Measurements from ENCODE around the gene GPR37L1. TPM values are rescaled to one million over a fixed set of nuclear protein-coding genes. Genes with fewer than 3 reads are reported as not detected.

GPR37L1 gene, protein sequence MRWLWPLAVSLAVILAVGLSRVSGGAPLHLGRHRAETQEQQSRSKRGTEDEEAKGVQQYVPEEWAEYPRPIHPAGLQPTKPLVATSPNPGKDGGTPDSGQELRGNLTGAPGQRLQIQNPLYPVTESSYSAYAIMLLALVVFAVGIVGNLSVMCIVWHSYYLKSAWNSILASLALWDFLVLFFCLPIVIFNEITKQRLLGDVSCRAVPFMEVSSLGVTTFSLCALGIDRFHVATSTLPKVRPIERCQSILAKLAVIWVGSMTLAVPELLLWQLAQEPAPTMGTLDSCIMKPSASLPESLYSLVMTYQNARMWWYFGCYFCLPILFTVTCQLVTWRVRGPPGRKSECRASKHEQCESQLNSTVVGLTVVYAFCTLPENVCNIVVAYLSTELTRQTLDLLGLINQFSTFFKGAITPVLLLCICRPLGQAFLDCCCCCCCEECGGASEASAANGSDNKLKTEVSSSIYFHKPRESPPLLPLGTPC
- total RNA-seq = not detected

DNA sequence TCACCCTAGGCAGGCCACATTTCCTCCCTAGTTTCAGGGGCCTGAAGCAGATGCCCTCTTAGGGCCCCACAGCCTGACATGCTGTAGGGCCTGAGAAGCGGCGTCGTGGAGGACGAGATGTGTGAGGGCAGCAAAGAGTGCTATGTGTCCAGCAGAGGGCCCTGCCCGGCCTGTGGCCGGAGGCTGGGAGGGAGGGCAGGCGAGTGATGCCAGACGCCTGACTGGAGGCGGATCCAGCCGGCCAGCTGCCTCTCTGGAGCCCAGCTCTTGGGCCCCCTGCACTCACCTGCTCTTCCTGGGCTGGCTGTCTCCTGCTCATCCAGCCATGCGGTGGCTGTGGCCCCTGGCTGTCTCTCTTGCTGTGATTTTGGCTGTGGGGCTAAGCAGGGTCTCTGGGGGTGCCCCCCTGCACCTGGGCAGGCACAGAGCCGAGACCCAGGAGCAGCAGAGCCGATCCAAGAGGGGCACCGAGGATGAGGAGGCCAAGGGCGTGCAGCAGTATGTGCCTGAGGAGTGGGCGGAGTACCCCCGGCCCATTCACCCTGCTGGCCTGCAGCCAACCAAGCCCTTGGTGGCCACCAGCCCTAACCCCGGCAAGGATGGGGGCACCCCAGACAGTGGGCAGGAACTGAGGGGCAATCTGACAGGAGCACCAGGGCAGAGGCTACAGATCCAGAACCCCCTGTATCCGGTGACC lies at the start of gene GPR37L1:
GPR37L1 (plus strand) TSS at position 279 of the 697 bp plus-strand sequence; CDS start at position 326, 47 bp downstream.
- DNase-seq = no peak
- no peaks in the 10 kb centered on the region for H3K9me3 Mint-ChIP-seq
- CTCF ChIA-PET = interaction anchor here (1.6 to 1.8 kb wide), 2 partner anchors 13 to 114 kb away, joined by 5 to 6 read pairs; no protein-coding TSS in a partner anchor

DNA sequence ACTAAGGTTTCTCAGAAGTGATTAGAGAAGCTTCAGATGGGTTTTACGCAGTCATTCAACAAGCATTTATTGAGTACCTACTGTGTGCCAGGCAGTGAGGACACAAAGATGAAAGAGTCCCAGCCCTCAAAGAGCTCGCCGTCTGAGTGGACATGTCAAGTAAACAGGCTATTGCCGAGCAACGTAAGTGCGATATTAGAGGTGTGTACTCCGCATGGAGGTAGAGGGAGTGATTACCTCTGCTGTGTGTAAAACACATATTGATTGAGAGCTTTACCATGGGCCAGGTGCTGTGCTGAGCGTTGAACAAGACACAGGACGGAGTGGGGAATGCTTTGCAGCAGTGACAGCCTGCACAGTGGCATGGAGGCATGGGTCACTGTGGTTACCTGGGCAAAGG lies 49.5 kb upstream of the GPR37L1 start:
- no peaks in the 10 kb centered on the region for H3K27me3 Mint-ChIP-seq
- DNase-seq = no peak
- ChIA-PET POLR2A (no interaction called here), CTCF (interaction anchor here (0.7 kb wide), 2 partner anchors 79 to 1011 kb away, joined by 3 to 4 read pairs; no protein-coding TSS in a partner anchor)
- H3K9me3 Mint-ChIP-seq = no peaks in the 10 kb centered on the region
- no peak overlapping the region for H3K27ac Mint-ChIP-seq
- H3K36me3 Mint-ChIP-seq (ENCODE audit: low read depth) = no peaks in the 10 kb centered on the region
- H3K4me1 Mint-ChIP-seq = peaks cover 18% of the 10 kb centered on the region
- H3K4me3 Mint-ChIP-seq = no peak overlapping the region

More for the DNA sequence above, at the start of gene GPR37L1:
- no peaks in the 10 kb centered on the region for H3K36me3 Mint-ChIP-seq (ENCODE audit: low read depth)
- H3K4me3 Mint-ChIP-seq = no peak within 1 kb of the TSS
- no peaks in the 10 kb centered on the region for H3K4me1 Mint-ChIP-seq
- H3K27me3 Mint-ChIP-seq = peaks cover 15% of the 10 kb centered on the region
- no peak within 1 kb of the TSS for H3K27ac Mint-ChIP-seq
- POLR2A ChIA-PET = no interaction called here

DNA sequence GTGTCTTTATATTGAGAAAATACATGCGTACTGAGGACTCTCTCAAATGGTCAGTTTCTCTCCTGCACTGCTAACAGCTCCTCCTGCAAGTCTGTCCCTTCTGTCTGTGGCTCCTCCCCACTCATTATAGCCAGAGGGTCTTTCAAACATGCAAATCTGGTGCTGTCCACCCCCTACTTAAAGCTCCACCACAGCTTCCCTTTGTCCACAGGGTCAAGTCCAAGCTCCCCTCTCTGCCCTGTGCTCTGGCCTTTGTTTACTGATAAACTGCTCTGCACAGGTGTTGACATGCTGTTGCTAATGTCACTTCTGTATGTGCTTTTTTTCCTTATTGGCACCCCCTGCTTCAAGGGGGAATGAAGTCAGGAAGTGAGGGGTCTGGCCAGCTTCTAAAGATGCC lies 47.7 kb upstream of the GPR37L1 start:
- no peaks in the 10 kb centered on the region for H3K27me3 Mint-ChIP-seq
- POLR2A ChIA-PET = no interaction called here
- CTCF ChIA-PET = interaction anchor here (0.6 kb wide), 1 partner anchor 55 kb away, joined by 4 read pairs; no protein-coding TSS in a partner anchor

DNA sequence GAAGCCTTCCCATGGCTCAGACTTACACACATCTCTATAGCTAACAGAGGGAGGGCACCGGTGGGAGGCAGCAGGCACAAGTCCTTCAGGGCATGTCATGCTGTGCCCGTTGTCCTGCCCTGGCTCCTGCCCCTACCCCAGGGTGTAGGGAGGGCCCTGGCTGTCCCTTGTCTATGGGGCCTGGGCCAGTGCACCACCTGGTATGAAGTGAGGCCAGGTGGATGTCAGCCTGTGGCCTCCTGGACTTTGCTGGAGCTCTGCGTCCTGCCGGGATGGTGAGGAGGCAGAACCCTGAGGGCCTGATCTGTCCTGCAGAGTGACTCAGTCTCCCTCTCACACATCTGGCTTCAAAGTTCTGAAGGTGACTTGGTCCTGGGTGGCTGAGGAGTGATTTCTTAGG lies 47.3 kb upstream of the GPR37L1 start:
- Mint-ChIP-seq H3K9me3 (no peaks in the 10 kb centered on the region), H3K4me3 (no peak overlapping the region), H3K36me3 (ENCODE audit: low read depth) (no peaks in the 10 kb centered on the region), H3K4me1 (peaks cover 18% of the 10 kb centered on the region), H3K27me3 (no peaks in the 10 kb centered on the region), H3K27ac (no peak overlapping the region)
- no peak for DNase-seq
- ChIA-PET POLR2A (no interaction called here), CTCF (interaction anchor here (0.6 kb wide), 1 partner anchor 55 kb away, joined by 4 read pairs; no protein-coding TSS in a partner anchor)

More for the DNA sequence above, 47.7 kb upstream of the GPR37L1 start:
- DNase-seq = no peak
- no peaks in the 10 kb centered on the region for H3K9me3 Mint-ChIP-seq
- H3K36me3 Mint-ChIP-seq (ENCODE audit: low read depth) = no peaks in the 10 kb centered on the region
- peaks cover 18% of the 10 kb centered on the region for H3K4me1 Mint-ChIP-seq
- no peak overlapping the region for H3K4me3 Mint-ChIP-seq
- H3K27ac Mint-ChIP-seq = no peak overlapping the region

DNA sequence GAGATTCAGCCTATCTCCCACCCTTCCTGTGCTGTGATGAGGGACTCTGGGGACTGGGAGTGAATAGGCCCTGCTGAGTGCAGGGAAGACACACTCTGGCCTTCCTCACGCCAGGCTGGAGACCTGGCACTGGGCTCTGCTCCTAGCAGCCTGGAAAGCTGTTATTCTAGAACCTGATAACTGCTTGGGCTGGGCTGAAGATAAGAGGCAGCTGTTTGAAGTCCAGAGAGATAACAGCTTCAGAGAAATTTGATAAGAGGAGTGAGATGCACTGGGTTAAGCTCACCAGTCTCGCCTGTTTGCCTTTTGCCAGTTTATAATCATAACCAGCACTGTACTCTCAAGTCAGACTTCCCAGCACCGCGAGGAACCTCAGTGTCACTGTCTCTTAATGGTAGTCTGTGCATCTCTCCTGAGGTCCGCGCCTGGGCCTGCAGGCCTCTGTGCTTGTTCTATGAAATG lies 46.6 kb upstream of the GPR37L1 start:
- Mint-ChIP-seq H3K27ac (no peak overlapping the region), H3K27me3 (no peaks in the 10 kb centered on the region), H3K9me3 (no peaks in the 10 kb centered on the region), H3K36me3 (ENCODE audit: low read depth) (no peaks in the 10 kb centered on the region), H3K4me1 (peaks cover 18% of the 10 kb centered on the region), H3K4me3 (no peak overlapping the region)
- DNase-seq = no peak
- CTCF ChIA-PET = no interaction called here
- POLR2A ChIA-PET = no interaction called here

DNA sequence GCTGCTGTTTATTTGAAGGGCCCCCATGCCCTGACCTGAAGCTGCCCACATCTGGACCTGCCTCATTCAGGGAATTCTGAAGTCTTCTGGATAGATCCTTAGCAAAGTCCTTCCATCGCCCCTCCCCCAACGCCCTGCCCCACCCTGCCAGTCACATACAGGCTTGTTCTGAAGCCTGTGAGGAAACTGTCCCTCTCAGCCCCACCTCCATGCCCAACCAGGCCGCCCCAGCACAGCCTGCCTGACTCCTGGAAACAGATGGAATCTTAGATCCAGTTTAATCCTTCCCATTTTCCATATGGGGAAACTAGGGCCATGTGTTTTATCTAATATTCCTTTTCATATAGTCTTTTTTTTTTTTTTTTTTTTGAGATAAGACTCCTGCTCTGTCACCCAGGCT lies 44.5 kb upstream of the GPR37L1 start:
- Mint-ChIP-seq H3K4me3 (no peak overlapping the region), H3K27ac (no peak overlapping the region), H3K9me3 (no peaks in the 10 kb centered on the region), H3K4me1 (peaks cover 18% of the 10 kb centered on the region), H3K27me3 (no peaks in the 10 kb centered on the region), H3K36me3 (ENCODE audit: low read depth) (no peaks in the 10 kb centered on the region)
- DNase-seq = no peak
- ChIA-PET POLR2A (no interaction called here), CTCF (no interaction called here)

DNA sequence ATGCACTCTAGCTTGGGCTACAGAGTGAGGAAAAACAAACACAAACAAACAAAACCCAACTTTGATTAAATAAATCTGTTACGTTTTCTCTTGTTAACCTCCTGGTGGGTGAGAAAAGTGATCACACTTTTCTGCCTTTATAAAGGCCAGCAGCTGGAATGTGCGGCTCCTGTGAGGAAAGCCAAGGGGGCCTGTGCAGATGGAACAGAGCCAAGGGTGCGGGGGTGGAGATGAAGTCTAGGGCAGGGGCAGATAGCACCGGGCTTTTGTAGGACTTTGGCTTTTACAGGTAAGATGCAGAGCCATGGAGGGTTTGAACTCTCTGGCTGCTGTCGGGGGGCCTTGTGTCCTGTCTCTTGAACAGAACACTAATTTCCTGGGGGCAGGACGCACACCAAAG lies 40.7 kb upstream of the GPR37L1 start:
- no peak overlapping the region for H3K4me3 Mint-ChIP-seq
- H3K9me3 Mint-ChIP-seq = no peaks in the 10 kb centered on the region
- ChIA-PET CTCF (no interaction called here), POLR2A (no interaction called here)
- no peak overlapping the region for H3K27ac Mint-ChIP-seq
- peaks cover 3% of the 10 kb centered on the region for H3K27me3 Mint-ChIP-seq
- no peak for DNase-seq
- peaks cover 6% of the 10 kb centered on the region for H3K4me1 Mint-ChIP-seq
- H3K36me3 Mint-ChIP-seq (ENCODE audit: low read depth) = no peaks in the 10 kb centered on the region

DNA sequence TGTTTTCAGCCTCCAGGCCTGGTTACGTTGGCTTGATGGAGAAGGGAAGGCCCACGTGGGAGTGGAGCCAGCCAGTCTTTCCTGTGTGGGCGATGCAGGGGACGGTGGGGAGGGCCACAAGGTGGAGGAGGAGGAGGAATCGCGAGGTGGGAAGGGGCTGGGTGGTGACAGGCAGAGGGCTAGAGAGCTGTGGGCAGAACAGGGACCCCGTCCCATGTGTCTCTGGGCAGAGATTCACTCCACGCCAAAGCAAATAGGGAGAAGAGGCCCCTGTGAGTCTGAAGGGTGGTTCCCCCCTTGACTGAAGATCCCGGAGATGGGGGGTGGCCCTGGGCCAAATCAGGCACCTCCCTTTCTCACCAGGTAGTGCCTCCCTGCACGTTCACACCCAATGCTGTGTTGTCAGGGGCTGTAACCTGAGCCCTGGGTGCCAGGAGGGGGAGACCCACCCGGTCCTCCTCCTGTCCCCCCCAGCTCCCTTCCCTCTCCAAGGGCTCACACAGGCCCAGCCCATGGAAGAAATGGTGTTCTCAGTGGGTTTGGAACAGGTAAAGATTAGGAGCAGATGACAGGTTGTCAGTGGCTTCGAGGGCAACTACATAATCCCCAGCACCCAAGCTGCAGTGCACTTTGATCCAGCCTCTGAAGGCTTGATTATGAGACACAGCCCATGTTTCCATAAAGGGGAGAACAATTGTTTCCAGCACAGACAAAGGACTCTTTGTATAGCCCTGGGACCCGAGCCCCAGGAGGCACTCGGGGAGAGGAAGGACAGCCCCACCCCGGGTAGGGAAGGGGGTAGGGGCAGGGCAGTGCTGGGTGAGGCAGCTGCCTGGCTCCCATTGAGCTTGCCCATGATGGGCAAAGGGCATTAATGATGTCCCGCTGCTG lies 37.7 kb upstream of the GPR37L1 start:
- DNase-seq = no peak
- POLR2A ChIA-PET = no interaction called here
- Mint-ChIP-seq H3K4me1 (no peaks in the 10 kb centered on the region), H3K9me3 (no peaks in the 10 kb centered on the region), H3K27me3 (peaks cover 3% of the 10 kb centered on the region), H3K4me3 (no peak overlapping the region), H3K27ac (no peak overlapping the region), H3K36me3 (ENCODE audit: low read depth) (no peaks in the 10 kb centered on the region)
- CTCF ChIA-PET = interaction anchor here (0.6 to 0.7 kb wide), 2 partner anchors 44 to 82 kb away, joined by 3 to 4 read pairs; no protein-coding TSS in a partner anchor

DNA sequence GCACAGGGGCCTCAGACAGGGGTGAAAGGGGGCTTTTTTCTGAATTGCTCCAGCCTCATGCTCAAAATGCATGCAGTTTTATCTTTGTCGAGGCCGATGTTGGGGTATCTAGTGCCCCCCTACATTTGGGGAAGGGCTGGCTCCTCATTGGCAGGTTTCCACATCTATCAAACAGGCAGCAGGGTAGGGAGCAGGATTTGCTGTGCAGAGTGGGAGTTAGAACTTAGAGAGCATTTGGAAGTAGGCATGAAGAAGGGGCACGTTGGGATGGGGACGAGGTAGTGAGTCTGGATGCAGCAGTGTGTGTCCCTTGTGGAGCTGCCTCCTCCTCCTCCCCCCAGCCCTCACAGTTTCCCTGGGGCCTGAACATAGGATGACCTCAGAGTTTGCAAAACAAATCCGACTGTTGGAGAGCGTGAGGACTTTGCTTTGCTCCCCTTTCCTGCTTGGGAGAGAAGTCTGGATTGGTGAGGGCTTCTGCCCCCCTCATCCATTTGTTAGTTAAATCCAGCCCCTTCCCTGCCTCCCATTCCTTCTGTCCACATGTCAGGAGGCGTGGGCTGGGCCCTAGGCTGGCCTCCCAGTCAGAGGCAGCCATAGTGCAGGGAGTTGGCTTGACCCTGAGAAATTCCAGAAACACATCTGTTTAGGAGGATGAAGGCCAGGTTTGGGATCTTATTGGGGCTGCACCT lies 36.9 kb upstream of the GPR37L1 start:
- Mint-ChIP-seq H3K4me1 (no peaks in the 10 kb centered on the region), H3K27ac (no peak overlapping the region), H3K36me3 (ENCODE audit: low read depth) (no peaks in the 10 kb centered on the region), H3K4me3 (no peak overlapping the region), H3K27me3 (peaks cover 4% of the 10 kb centered on the region), H3K9me3 (no peaks in the 10 kb centered on the region)
- POLR2A ChIA-PET = no interaction called here
- CTCF ChIA-PET = interaction anchor here (0.6 kb wide), 1 partner anchor 43 kb away, joined by 3 read pairs; no protein-coding TSS in a partner anchor
- no peak for DNase-seq

DNA sequence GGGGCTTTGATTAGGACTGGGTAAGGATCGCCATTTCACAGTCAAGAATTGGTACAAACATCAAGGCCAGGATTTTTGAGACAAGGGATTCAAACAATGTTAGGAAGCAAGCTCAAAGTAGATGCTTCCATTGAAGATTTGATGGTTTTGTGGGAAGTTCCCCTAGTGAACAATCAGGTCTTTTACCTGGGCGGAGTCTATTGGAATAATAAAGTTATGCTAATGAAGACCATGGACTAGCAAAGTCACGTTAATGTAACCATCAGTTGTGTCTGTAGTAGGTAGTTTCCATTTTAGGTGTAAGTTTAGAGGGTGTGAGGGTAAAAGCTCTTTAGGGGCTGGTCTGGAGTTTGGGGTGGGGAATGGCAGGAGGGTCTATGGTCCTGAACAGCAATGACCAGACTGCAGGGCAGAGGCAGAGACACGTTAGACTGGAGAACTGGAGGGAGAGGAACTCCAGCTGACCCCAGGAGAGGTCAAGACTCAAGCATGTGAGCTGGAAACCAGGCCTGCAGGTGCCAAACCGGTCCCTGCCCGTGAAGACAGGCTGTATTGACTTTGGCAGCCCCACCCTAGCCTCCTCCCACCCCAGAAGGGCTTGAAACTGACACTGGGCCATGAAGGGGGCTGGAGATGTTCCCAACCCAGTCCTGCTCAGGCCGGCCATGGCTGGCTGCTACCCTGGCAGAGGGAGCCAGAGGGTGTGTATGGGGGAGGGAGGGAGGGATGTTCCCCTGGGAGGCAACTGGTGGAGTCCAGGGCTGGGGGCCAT lies 36.0 kb upstream of the GPR37L1 start:
- no peak for DNase-seq
- ChIA-PET POLR2A (no interaction called here), CTCF (no interaction called here)
- H3K36me3 Mint-ChIP-seq (ENCODE audit: low read depth) = no peaks in the 10 kb centered on the region
- H3K9me3 Mint-ChIP-seq = no peaks in the 10 kb centered on the region
- H3K4me1 Mint-ChIP-seq = no peaks in the 10 kb centered on the region
- H3K4me3 Mint-ChIP-seq = no peak overlapping the region
- H3K27me3 Mint-ChIP-seq = peaks cover 6% of the 10 kb centered on the region
- no peak overlapping the region for H3K27ac Mint-ChIP-seq

DNA sequence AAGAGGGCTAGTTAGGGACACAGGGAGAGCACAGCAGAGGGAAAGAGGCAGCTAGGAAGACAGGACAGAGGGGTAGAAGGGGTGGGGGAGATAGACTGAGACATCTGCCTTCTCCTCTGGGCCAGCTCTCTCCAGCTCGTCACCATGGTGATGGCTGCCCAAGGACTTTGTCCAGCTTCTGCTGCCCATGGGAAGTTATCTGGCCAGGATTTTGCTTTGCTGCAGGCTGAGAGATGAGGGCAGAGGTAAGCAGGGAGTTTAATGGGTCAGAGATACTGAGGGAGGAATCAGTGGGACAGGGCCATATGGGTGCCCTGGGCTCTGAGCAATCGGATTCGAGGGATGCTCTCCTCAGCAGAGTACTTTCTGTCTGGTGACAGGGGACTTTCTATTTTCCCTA lies 34.5 kb upstream of the GPR37L1 start:
- no peaks in the 10 kb centered on the region for H3K4me1 Mint-ChIP-seq
- H3K27me3 Mint-ChIP-seq = peaks cover 6% of the 10 kb centered on the region
- H3K4me3 Mint-ChIP-seq = no peak overlapping the region
- DNase-seq = no peak
- no peaks in the 10 kb centered on the region for H3K9me3 Mint-ChIP-seq
- ChIA-PET CTCF (no interaction called here), POLR2A (no interaction called here)
- no peak overlapping the region for H3K27ac Mint-ChIP-seq
- no peaks in the 10 kb centered on the region for H3K36me3 Mint-ChIP-seq (ENCODE audit: low read depth)

DNA sequence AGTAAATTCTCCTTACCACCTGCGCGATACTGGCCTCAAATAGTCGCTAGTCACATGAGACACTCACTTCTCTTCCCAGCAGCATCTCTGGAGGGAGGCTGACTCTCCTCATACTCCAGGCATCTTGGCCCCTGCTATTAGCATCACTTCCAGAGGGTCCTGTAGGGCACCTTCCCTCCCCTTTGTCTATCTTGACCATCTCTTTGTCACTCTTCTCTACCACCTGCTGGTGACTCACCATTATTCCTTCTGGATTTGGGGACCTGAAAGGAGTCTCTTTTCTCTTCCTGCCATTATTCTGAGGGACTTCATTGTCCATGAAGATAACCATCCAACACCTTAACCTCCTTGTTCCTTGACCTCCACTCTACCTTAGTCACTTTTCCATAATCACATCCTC lies 31.7 kb upstream of the GPR37L1 start:
- H3K27me3 Mint-ChIP-seq = peaks cover 6% of the 10 kb centered on the region
- H3K36me3 Mint-ChIP-seq (ENCODE audit: low read depth) = no peaks in the 10 kb centered on the region
- H3K4me1 Mint-ChIP-seq = no peaks in the 10 kb centered on the region
- ChIA-PET POLR2A (no interaction called here), CTCF (no interaction called here)
- H3K4me3 Mint-ChIP-seq = no peak overlapping the region
- no peaks in the 10 kb centered on the region for H3K9me3 Mint-ChIP-seq
- H3K27ac Mint-ChIP-seq = no peak overlapping the region
- DNase-seq = no peak

Measured in activated CD4-positive, alpha-beta memory T cell treated with anti-CD3 and anti-CD28 coated beads, Interleukin-2, amount 10 ng/mL, durations not matched to agents 7 days and 5 days (primary cell).